ENCODE data around the gene C10orf67.

Gene C10orf67

GRCh38 chr10:23362069-23362830 lies 17.7 kb upstream of the C10orf67 start:
- TF ChIP-seq POLR2AphosphoS5 (IDR thresholded peaks at IDR 0.05; ENCODE audit: low read depth) (no peak), REST (IDR thresholded peaks at IDR 0.05; ENCODE audit: insufficient replicate concordance, low read depth) (no peak), CTCF (IDR thresholded peaks at IDR 0.05; ENCODE audit: insufficient read depth, low read length) (no peak), GABPA (IDR thresholded peaks at IDR 0.05; ENCODE audit: low read depth) (no peak), SPI1 (IDR thresholded peaks at IDR 0.05; ENCODE audit: borderline replicate concordance, low read depth) (no peak)
- H3K27me3 ChIP-seq (ENCODE audit: insufficient read depth, poor library complexity, severe bottlenecking) = no peaks in the 10 kb centered on the region
- no peak overlapping the region for H3K4me3 ChIP-seq (replicated peaks; ENCODE audit: insufficient read depth, low read length)
- no peak for DNase-seq (ENCODE audit: low read depth in 1 of 2, low spot score in 1 of 2)
- H3K27ac ChIP-seq (replicated peaks) = no peak overlapping the region

- H3K4me3 ChIP-seq (replicated peaks; ENCODE audit: insufficient read depth, low read length) = no peak overlapping the region
- H3K27ac ChIP-seq (replicated peaks) = no peak overlapping the region
- no peak for DNase-seq (ENCODE audit: low read depth in 1 of 2, low spot score in 1 of 2)
- H3K27me3 ChIP-seq (ENCODE audit: insufficient read depth, poor library complexity, severe bottlenecking) = no peaks in the 10 kb centered on the region
- TF ChIP-seq GABPA (IDR thresholded peaks at IDR 0.05; ENCODE audit: low read depth) = no peak
- no peak for TF ChIP-seq CTCF (IDR thresholded peaks at IDR 0.05; ENCODE audit: insufficient read depth, low read length)
- no peak for TF ChIP-seq POLR2AphosphoS5 (IDR thresholded peaks at IDR 0.05; ENCODE audit: low read depth)
- no peak for TF ChIP-seq REST (IDR thresholded peaks at IDR 0.05; ENCODE audit: insufficient replicate concordance, low read depth)
- TF ChIP-seq SPI1 (IDR thresholded peaks at IDR 0.05; ENCODE audit: borderline replicate concordance, low read depth) = no peak
These were observed 17.1 kb upstream of the C10orf67 start for GRCh38 chr10:23361665-23362064.

- TF ChIP-seq SPI1 (IDR thresholded peaks at IDR 0.05; ENCODE audit: borderline replicate concordance, low read depth) (no peak), REST (IDR thresholded peaks at IDR 0.05; ENCODE audit: insufficient replicate concordance, low read depth) (no peak), GABPA (IDR thresholded peaks at IDR 0.05; ENCODE audit: low read depth) (no peak), POLR2AphosphoS5 (IDR thresholded peaks at IDR 0.05; ENCODE audit: low read depth) (no peak), CTCF (IDR thresholded peaks at IDR 0.05; ENCODE audit: insufficient read depth, low read length) (no peak)
- Histone ChIP-seq H3K27ac (replicated peaks) (no peak overlapping the region), H3K4me3 (replicated peaks; ENCODE audit: insufficient read depth, low read length) (no peak overlapping the region), H3K27me3 (ENCODE audit: insufficient read depth, poor library complexity, severe bottlenecking) (no peaks in the 10 kb centered on the region)
- DNase-seq (ENCODE audit: low read depth in 1 of 2, low spot score in 1 of 2) = no peak
These were observed 15.2 kb upstream of the C10orf67 start for GRCh38 chr10:23359692-23360380.

All from HL-60 (cell line).